ENCODE results near the gene ARL3.
A peak's percentile ranks its signal among the peaks of the same experiment; 100 is the strongest.

ARL3 gene

DNA sequence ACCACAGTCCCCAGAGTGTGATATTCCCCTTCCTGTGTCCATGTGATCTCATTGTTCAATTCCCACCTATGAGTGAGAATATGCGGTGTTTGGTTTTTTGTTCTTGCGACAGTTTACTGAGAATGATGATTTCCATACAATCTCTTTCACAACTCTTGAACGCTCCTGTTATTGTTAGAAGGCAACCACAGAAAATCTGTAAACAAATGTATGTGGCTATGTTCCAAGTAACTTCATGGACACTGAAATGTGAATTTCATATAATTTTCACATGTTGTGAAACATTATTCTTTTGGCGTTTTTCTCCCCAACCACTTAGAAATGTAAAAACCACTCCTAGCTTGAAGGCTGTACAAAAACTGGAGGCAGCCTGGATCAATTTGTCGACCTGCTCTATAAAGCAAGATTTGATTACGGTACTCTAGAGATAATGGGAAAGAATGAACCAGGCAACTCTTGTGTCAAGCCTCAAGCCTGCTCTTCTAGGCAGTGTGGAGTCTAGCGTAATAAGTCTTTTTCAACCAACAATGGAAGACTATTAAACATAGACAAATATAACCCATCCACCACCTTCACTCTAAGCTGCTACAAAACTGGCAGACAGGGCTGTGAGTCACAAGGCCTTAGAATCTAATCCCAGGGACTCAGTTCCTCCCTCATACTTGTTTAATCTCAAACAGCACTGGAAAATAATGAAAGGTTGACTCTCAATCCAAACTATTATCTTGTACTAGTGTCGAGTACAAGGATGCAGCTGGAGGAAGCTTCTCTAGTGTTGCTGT is 22.7 kb downstream of the ARL3 start:
- no peak overlapping the region for H3K27ac ChIP-seq
- H3K9me3 ChIP-seq (ENCODE audit: severe bottlenecking), result no peaks in the 10 kb centered on the region
- no peaks in the 10 kb centered on the region for H3K27me3 ChIP-seq (ENCODE audit: insufficient read depth, low read depth, severe bottlenecking)
- H3K4me3 ChIP-seq (ENCODE audit: low read depth, low read length), result no peak overlapping the region
- DNase-seq, result no peak
- H3K36me3 ChIP-seq, result peaks cover 34% of the 10 kb centered on the region
- TF ChIP-seq, protein P1, sequence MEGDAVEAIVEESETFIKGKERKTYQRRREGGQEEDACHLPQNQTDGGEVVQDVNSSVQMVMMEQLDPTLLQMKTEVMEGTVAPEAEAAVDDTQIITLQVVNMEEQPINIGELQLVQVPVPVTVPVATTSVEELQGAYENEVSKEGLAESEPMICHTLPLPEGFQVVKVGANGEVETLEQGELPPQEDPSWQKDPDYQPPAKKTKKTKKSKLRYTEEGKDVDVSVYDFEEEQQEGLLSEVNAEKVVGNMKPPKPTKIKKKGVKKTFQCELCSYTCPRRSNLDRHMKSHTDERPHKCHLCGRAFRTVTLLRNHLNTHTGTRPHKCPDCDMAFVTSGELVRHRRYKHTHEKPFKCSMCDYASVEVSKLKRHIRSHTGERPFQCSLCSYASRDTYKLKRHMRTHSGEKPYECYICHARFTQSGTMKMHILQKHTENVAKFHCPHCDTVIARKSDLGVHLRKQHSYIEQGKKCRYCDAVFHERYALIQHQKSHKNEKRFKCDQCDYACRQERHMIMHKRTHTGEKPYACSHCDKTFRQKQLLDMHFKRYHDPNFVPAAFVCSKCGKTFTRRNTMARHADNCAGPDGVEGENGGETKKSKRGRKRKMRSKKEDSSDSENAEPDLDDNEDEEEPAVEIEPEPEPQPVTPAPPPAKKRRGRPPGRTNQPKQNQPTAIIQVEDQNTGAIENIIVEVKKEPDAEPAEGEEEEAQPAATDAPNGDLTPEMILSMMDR (IDR thresholded peaks at IDR 0.05; ENCODE audit: low read depth, low read length), result no peak

DNA sequence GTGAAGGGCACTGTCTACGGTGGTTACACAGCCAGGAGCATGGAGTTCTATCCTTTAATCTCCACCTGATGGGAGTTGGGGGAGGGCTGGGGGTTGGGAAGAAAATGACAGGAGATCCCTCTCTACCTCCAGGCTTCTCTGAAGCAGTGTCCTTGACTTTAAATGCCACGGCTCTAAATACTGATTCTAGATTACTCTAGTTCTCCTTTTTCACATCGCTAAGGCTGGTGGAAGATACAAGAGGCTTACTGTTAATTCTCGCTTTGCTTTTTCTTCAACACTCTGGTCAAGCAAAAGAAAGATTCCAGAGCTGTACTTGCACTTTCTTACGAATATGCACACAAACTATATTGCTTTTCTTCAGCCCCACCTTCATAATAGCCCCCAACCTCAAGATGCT is 30.5 kb downstream of the ARL3 start:
- Histone ChIP-seq H3K27ac (peak overlapping the region; percentile 56), H3K36me3 (peaks cover 51% of the 10 kb centered on the region), H3K4me3 (ENCODE audit: low read depth, low read length) (no peak overlapping the region), H3K9me3 (ENCODE audit: severe bottlenecking) (no peaks in the 10 kb centered on the region), H3K27me3 (ENCODE audit: insufficient read depth, low read depth, severe bottlenecking) (no peaks in the 10 kb centered on the region)
- peak; percentile 73 for DNase-seq
- TF ChIP-seq, protein P1 (IDR thresholded peaks at IDR 0.05; ENCODE audit: low read depth, low read length), result no peak

- TF ChIP-seq, protein P1 (IDR thresholded peaks at IDR 0.05; ENCODE audit: low read depth, low read length), result no peak
- H3K36me3 ChIP-seq, result peaks cover 48% of the 10 kb centered on the region
- no peaks in the 10 kb centered on the region for H3K9me3 ChIP-seq (ENCODE audit: severe bottlenecking)
- H3K27me3 ChIP-seq (ENCODE audit: insufficient read depth, low read depth, severe bottlenecking), result no peaks in the 10 kb centered on the region
- DNase-seq, result no peak
- no peak overlapping the region; the same call in none of the 2 replicates for H3K27ac ChIP-seq
- no peak overlapping the region for H3K4me3 ChIP-seq (ENCODE audit: low read depth, low read length)
These were observed 31.2 kb downstream of the ARL3 start for GRCh38 chr10:102682981-102683380.

- Histone ChIP-seq H3K4me3 (ENCODE audit: low read depth, low read length) (no peak overlapping the region), H3K27ac (no peak overlapping the region), H3K36me3 (peaks cover 43% of the 10 kb centered on the region), H3K9me3 (ENCODE audit: severe bottlenecking) (no peaks in the 10 kb centered on the region), H3K27me3 (ENCODE audit: insufficient read depth, low read depth, severe bottlenecking) (no peaks in the 10 kb centered on the region)
- TF ChIP-seq, protein P1 (IDR thresholded peaks at IDR 0.05; ENCODE audit: low read depth, low read length), result no peak
- no peak for DNase-seq
These were observed 31.8 kb downstream of the ARL3 start for GRCh38 chr10:102682416-102682815.

GRCh38 chr10:102681696-102682095 is 32.5 kb downstream of the ARL3 start:
- Histone ChIP-seq H3K36me3 (peaks cover 41% of the 10 kb centered on the region), H3K27ac (no peak overlapping the region), H3K4me3 (ENCODE audit: low read depth, low read length) (no peak overlapping the region), H3K27me3 (ENCODE audit: insufficient read depth, low read depth, severe bottlenecking) (no peaks in the 10 kb centered on the region), H3K9me3 (ENCODE audit: severe bottlenecking) (no peaks in the 10 kb centered on the region)
- TF ChIP-seq, protein P1 (IDR thresholded peaks at IDR 0.05; ENCODE audit: low read depth, low read length), result no peak
- DNase-seq, result no peak

GRCh38 chr10:102679596-102679995 is 34.6 kb downstream of the ARL3 start:
- Histone ChIP-seq H3K27ac (peak overlapping the region; percentile 77), H3K36me3 (peaks cover 30% of the 10 kb centered on the region), H3K4me3 (ENCODE audit: low read depth, low read length) (no peak overlapping the region), H3K9me3 (ENCODE audit: severe bottlenecking) (no peaks in the 10 kb centered on the region), H3K27me3 (ENCODE audit: insufficient read depth, low read depth, severe bottlenecking) (no peaks in the 10 kb centered on the region)
- DNase-seq, result no peak
- TF ChIP-seq, protein P1 (IDR thresholded peaks at IDR 0.05; ENCODE audit: low read depth, low read length), result no peak

All from WERI-Rb-1 (cell line).